Colonic mucosa (tissue), 4 donors: ENCODE results near the gene PLCG2. TPM values are rescaled to one million over a fixed set of nuclear protein-coding genes. Genes with fewer than 3 reads are reported as not detected.

Source experiments
- DNase-seq: peaks from one replicate; pipeline ENCODE4 v3.0.0-alpha.2; 2020
- H3K27ac ChIP-seq: fragments of 200-600 bp; one replicate; pipeline ENCODE4 v1.8.0; 2021
- H3K27me3 ChIP-seq: fragments of 200-600 bp; one replicate; pipeline ENCODE4 v1.8.0; 2021
- H3K36me3 ChIP-seq: fragments of 200-600 bp; one replicate; pipeline ENCODE4 v1.8.0; 2021
- H3K4me1 ChIP-seq: fragments of 200-600 bp; one replicate; pipeline ENCODE4 v1.8.0; 2021; ENCODE audit warnings: mild to moderate bottlenecking
- H3K4me3 ChIP-seq: fragments of 200-600 bp; one replicate; pipeline ENCODE4 v1.8.0; 2021
- H3K9ac ChIP-seq, 2 donors: one replicate each; pipeline ENCODE4 v1.7.0; 2013; ENCODE audit warnings: control low read depth in 2 of 2, low read depth in 2 of 2, low read length in 2 of 2
- H3K9me3 ChIP-seq: fragments of 200-600 bp; one replicate; pipeline ENCODE4 v1.8.0; 2021
- CTCF ChIP-seq: fragments of 200-600 bp; IDR thresholded peaks from one replicate; pipeline ENCODE4 v1.8.0; 2022; ENCODE audit warnings: antibody characterized with exemption, mild to moderate bottlenecking
- intact Hi-C: fragments of 100-400 bp; cut with DNase I; formaldehyde crosslinking; loops from one replicate; pipeline ENCODE4 v1.14.1; 2022
- total RNA-seq, 2 donors: library from RNA; stranded (reverse); fragmentation: NEBNext Ultra II Directional in 1 of 2; extraction: Animal tissue kit (Norgen Biotek cat#: 25700) in 1 of 2; gene quantifications; one replicate each; pipeline ENCODE4 v1.2.1, GENCODE V29; 2021
- donor health status: healthy.
- donor health status: DM: no; HTN: no; CAD: no.
- donor health status: DM: no; HTN: no; CAD: no.

The PLCG2 gene
- total RNA-seq, 2 donors from 2014 or later, result 9.1 to 9.6 TPM

- DNase-seq, result no peak
- no peaks in the 10 kb centered on the region for H3K4me1 ChIP-seq
- TF ChIP-seq CTCF, result no peak
- no peaks in the 10 kb centered on the region for H3K9me3 ChIP-seq
- H3K4me3 ChIP-seq, result no peak overlapping the region
- no peaks in the 10 kb centered on the region for H3K36me3 ChIP-seq
- intact Hi-C loops, result no loop called here
- no peak overlapping the region for H3K9ac ChIP-seq
- H3K27ac ChIP-seq, result no peak overlapping the region
- H3K27me3 ChIP-seq, result no peaks in the 10 kb centered on the region
These were observed 13.7 kb downstream of the PLCG2 start for GRCh38 chr16:81792828-81793227.

- no peaks in the 10 kb centered on the region for H3K9me3 ChIP-seq
- TF ChIP-seq CTCF, result no peak
- intact Hi-C loops, result no loop called here
- no peaks in the 10 kb centered on the region for H3K4me1 ChIP-seq
- no peaks in the 10 kb centered on the region for H3K36me3 ChIP-seq
- H3K4me3 ChIP-seq, result no peak overlapping the region
- no peak for DNase-seq
- H3K9ac ChIP-seq, result no peak overlapping the region
- no peaks in the 10 kb centered on the region for H3K27me3 ChIP-seq
- no peak overlapping the region for H3K27ac ChIP-seq
These were observed 16.1 kb downstream of the PLCG2 start for GRCh38 chr16:81795193-81795592.

- H3K9me3 ChIP-seq, result no peaks in the 10 kb centered on the region
- no peak overlapping the region for H3K4me3 ChIP-seq
- H3K27ac ChIP-seq, result no peak overlapping the region
- no peak for DNase-seq
- no peak for TF ChIP-seq CTCF
- intact Hi-C loops, result no loop called here
- no peaks in the 10 kb centered on the region for H3K27me3 ChIP-seq
- no peaks in the 10 kb centered on the region for H3K4me1 ChIP-seq
- no peak overlapping the region for H3K9ac ChIP-seq
- H3K36me3 ChIP-seq, result no peaks in the 10 kb centered on the region
These were observed 16.9 kb downstream of the PLCG2 start for GRCh38 chr16:81796035-81796434.

- Histone ChIP-seq H3K27ac (no peak overlapping the region), H3K4me3 (no peak overlapping the region), H3K9me3 (no peaks in the 10 kb centered on the region), H3K36me3 (no peaks in the 10 kb centered on the region), H3K27me3 (no peaks in the 10 kb centered on the region), H3K4me1 (no peaks in the 10 kb centered on the region), H3K9ac (no peak overlapping the region)
- DNase-seq, result no peak
- TF ChIP-seq CTCF, result no peak
- intact Hi-C loops, result no loop called here
These were observed 17.7 kb downstream of the PLCG2 start for GRCh38 chr16:81796583-81797346.

GRCh38 chr16:81797443-81797842, 18.4 kb downstream of the PLCG2 start:
- intact Hi-C loops, result no loop called here
- Histone ChIP-seq H3K9ac (no peak overlapping the region), H3K27me3 (no peaks in the 10 kb centered on the region), H3K9me3 (no peaks in the 10 kb centered on the region), H3K36me3 (no peaks in the 10 kb centered on the region), H3K4me3 (no peak overlapping the region), H3K4me1 (no peaks in the 10 kb centered on the region), H3K27ac (no peak overlapping the region)
- DNase-seq, result no peak
- no peak for TF ChIP-seq CTCF
